Tibial artery (tissue), 4 donors: Measurements from ENCODE around the gene THAP5.

Source experiments
- DNase-seq, 2 donors: peaks; one replicate each; pipeline ENCODE4 v3.0.0-alpha.2; 2019
- H3K27ac ChIP-seq, 2 donors: fragments of 200-600 bp; sonication (generic) in 1 of 2; 1 replicate in 1 of 2; 2 replicates in 1 of 2; pipeline ENCODE4 v1.5.1; 2018 to 2019; ENCODE audit warnings: mild to moderate bottlenecking in 1 of 2
- H3K27me3 ChIP-seq, 2 donors: fragments of 200-600 bp; sonication (generic) in 1 of 2; one replicate each; pipeline versions ENCODE4 v1.5.1 to v1.6.0; 2016 to 2019
- H3K36me3 ChIP-seq, 3 donors: fragments of 200-600 bp; sonication (generic) in 2 of 3; one replicate each; pipeline ENCODE4 v1.5.1; 2016 to 2019; ENCODE audit warnings: mild to moderate bottlenecking in 2 of 3
- H3K4me1 ChIP-seq, 4 donors: fragments of 200-600 bp; sonication (generic) in 2 of 4; 1 replicate in 3 of 4; 2 replicates in 1 of 4; pipeline ENCODE4 v1.5.1; 2016 to 2019
- H3K4me3 ChIP-seq, 2 donors: fragments of 200-600 bp; sonication (generic) in 1 of 2; 1 replicate in 1 of 2; 2 replicates in 1 of 2; pipeline ENCODE4 v1.5.1; 2018 to 2019; ENCODE audit warnings: mild to moderate bottlenecking in 2 of 2
- H3K9me3 ChIP-seq, 3 donors: fragments of 200-600 bp; sonication (generic) in 1 of 3; one replicate each; pipeline ENCODE4 v1.5.1; 2016 to 2019
- CTCF ChIP-seq, 2 experiments: fragments of 200-600 bp in 1 of 2; fragments of 450-650 bp in 1 of 2; IDR thresholded peaks; one replicate each; pipeline ENCODE4 v1.5.1; 2017 to 2019; ENCODE audit warnings: antibody characterized with exemption in 2 of 2, mild to moderate bottlenecking in 1 of 2, moderate library complexity in 1 of 2
- intact Hi-C: fragments of 100-400 bp; cut with DNase I; formaldehyde crosslinking; loops from one replicate; pipeline ENCODE4 v1.15.0; 2023; ENCODE audit warnings: low total_unique reads

Gene THAP5

GRCh38 chr7:108515630-108516029 is 53.9 kb downstream of the THAP5 start:
- intact Hi-C loops, result no loop called here
- Histone ChIP-seq H3K27ac (no peak overlapping the region), H3K36me3 (peaks cover 32 to 50% (median 36%) of the 10 kb centered on the region in 3 donors)

DNA sequence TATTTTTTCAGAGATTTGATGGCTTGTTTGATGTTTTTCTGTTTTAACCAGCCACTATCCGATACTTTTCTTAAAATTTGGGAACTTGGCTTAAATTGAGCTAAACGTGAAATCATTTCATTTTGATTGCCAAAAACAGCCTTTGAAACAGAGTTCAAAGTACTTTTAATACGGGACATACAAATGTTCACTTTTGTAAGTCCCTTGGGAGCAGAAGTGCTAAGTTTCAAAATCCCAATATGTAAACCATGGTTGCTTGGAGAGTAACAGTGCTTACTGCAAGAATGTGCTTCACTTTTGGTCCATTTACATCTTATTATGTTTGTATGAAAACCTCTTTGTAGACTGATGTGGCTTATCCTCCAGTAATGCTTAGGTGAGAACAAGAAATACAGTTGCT is 54.5 kb downstream of the THAP5 start:
- Histone ChIP-seq H3K27me3 (no peaks in the 10 kb centered on the region), H3K4me3 (no peak overlapping the region), H3K36me3 (peaks cover 36 to 56% (median 38%) of the 10 kb centered on the region in 3 donors), H3K27ac (no peak overlapping the region), H3K4me1 (peaks cover 0 to 8% (median 0%) of the 10 kb centered on the region in 4 donors), H3K9me3 (no peaks in the 10 kb centered on the region)
- intact Hi-C loops, result no loop called here
- TF ChIP-seq CTCF (IDR thresholded peaks at IDR 0.05), result no peak
- no peak for DNase-seq

More at GRCh38 chr7:108515630-108516029, 53.9 kb downstream of the THAP5 start:
- no peak for TF ChIP-seq CTCF (IDR thresholded peaks at IDR 0.05)
- DNase-seq, result no peak
- H3K4me1 ChIP-seq, result peaks cover 0 to 9% (median 0%) of the 10 kb centered on the region in 4 donors
- H3K27me3 ChIP-seq, result no peaks in the 10 kb centered on the region
- H3K9me3 ChIP-seq, result no peaks in the 10 kb centered on the region
- no peak overlapping the region for H3K4me3 ChIP-seq
